Glutamatergic neuron (in vitro differentiated cells): Measurements from ENCODE around the gene ATP5F1D. TPM values are rescaled to one million over a fixed set of nuclear protein-coding genes. Genes with fewer than 3 reads are reported as not detected.

Experiments used
- DNase-seq: peaks from one replicate; pipeline ENCODE4 v3.0.0; 2022
- H3K27ac Mint-ChIP-seq: one replicate; pipeline ENCODE4 v1.8.0; 2020; ENCODE audit warnings: mild to moderate bottlenecking, mixed read lengths, inconsistent platforms; ENCODE audit not compliant: unreplicated experiment
- H3K27me3 Mint-ChIP-seq: one replicate; pipeline ENCODE4 v1.8.0; 2020; ENCODE audit warnings: mild to moderate bottlenecking, moderate library complexity, mixed read lengths, inconsistent platforms; ENCODE audit not compliant: unreplicated experiment
- H3K36me3 Mint-ChIP-seq: one replicate; pipeline ENCODE4 v1.8.0; 2020; ENCODE audit warnings: mild to moderate bottlenecking, mixed read lengths, inconsistent platforms; ENCODE audit not compliant: unreplicated experiment
- H3K4me1 Mint-ChIP-seq: one replicate; pipeline ENCODE4 v1.8.0; 2020; ENCODE audit warnings: mild to moderate bottlenecking, low read depth, mixed read lengths, inconsistent platforms; ENCODE audit not compliant: unreplicated experiment
- H3K4me3 Mint-ChIP-seq: one replicate; pipeline ENCODE4 v1.8.0; 2020; ENCODE audit warnings: mild to moderate bottlenecking, mixed read lengths, inconsistent platforms; ENCODE audit not compliant: unreplicated experiment
- H3K9me3 Mint-ChIP-seq: one replicate; pipeline ENCODE4 v1.8.0; 2020; ENCODE audit warnings: mild to moderate bottlenecking, moderate library complexity, mixed read lengths, inconsistent platforms; ENCODE audit not compliant: unreplicated experiment
- CTCF ChIP-seq: fragments of 200-600 bp; sonication (generic); IDR thresholded peaks from one replicate; pipeline ENCODE4 v1.5.0; 2021; ENCODE audit not compliant: partially characterized antibody, unreplicated experiment
- total RNA-seq: library from RNA; stranded (reverse); fragmentation: NEBNext Ultra II Directional; extraction: Animal tissue kit (Norgen Biotek cat#: 25700); gene quantifications from one replicate; pipeline ENCODE4 v1.2.1, GENCODE V29; 2021; ENCODE audit not compliant: unreplicated experiment

Gene ATP5F1D
- total RNA-seq, 1 donor from 2014 or later, result 129 TPM

GRCh38 chr19:1247748-1248138 lies 6.2 kb downstream of the ATP5F1D start:
- TF ChIP-seq CTCF, result no peak
- Mint-ChIP-seq H3K27me3 (peaks cover 2% of the 10 kb centered on the region), H3K4me3 (no peak overlapping the region), H3K36me3 (no peaks in the 10 kb centered on the region), H3K9me3 (peaks cover 5% of the 10 kb centered on the region), H3K4me1 (peaks cover 4% of the 10 kb centered on the region), H3K27ac (peak overlapping the region; percentile 38)
- no peak for DNase-seq

- Mint-ChIP-seq H3K27ac (peak within 1 kb of the TSS; percentile 84), H3K4me1 (peaks cover 4% of the 10 kb centered on the region), H3K4me3 (peak within 1 kb of the TSS; percentile 84), H3K9me3 (peaks cover 5% of the 10 kb centered on the region), H3K27me3 (peaks cover 2% of the 10 kb centered on the region), H3K36me3 (no peaks in the 10 kb centered on the region)
- peak; percentile 82 for DNase-seq
- TF ChIP-seq CTCF, result no peak
Observed at GRCh38 chr19:1248139-1248785, 6.7 kb downstream of the ATP5F1D start, which contains the start of gene MIDN. Gene MIDN, plus strand, starts transcription at chr19:1248583. Its CDS starts 1,714 bp downstream, at chr19:1250297.

GRCh38 chr19:1248786-1249297 lies 7.3 kb downstream of the ATP5F1D start:
- H3K36me3 Mint-ChIP-seq, result no peaks in the 10 kb centered on the region
- H3K27ac Mint-ChIP-seq, result peak overlapping the region; percentile 84
- H3K4me3 Mint-ChIP-seq, result peak overlapping the region; percentile 84
- peaks cover 2% of the 10 kb centered on the region for H3K27me3 Mint-ChIP-seq
- H3K4me1 Mint-ChIP-seq, result peaks cover 4% of the 10 kb centered on the region
- peak; percentile 76 for TF ChIP-seq CTCF
- peak; percentile 88 for DNase-seq
- peaks cover 7% of the 10 kb centered on the region for H3K9me3 Mint-ChIP-seq

DNA sequence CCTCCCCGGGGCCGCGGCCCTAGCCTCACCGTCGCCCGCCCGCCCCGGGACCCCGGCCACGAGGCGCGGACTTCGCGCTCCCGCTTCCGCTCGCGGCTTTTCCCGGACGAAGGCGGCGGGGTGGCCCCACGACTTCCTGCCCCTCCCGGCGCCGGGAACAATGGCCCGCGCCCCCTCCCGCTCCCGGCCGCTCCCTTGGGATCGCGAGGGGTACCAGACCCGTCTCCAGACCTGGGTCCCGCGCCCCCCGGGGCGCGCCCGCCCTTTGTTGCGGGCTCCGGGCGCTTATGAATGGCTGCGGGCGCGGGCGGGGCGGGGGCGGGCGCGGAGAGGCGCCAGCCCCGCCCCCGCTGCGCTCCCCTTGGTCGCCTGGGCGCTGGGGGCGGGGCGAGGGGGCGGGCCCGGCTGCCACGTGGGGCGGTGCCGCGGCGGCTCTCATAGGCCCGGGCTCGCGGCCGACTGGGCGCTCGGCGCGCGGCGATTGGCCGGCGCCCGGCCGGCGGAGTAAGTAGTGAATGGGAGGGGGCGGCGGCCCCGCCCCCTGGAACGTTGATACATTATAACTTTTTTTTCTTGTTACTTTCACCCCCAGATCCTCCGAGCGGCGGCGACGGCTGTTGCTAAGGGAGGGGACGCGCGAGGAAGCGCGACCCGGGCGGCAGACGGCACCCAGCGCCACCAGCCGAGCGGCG lies 7.9 kb downstream of the ATP5F1D start:
- peak; percentile 97 for DNase-seq
- Mint-ChIP-seq H3K36me3 (no peaks in the 10 kb centered on the region), H3K4me1 (peaks cover 4% of the 10 kb centered on the region), H3K4me3 (peak overlapping the region; percentile 87), H3K27me3 (peaks cover 3% of the 10 kb centered on the region), H3K9me3 (peaks cover 8% of the 10 kb centered on the region), H3K27ac (peak overlapping the region; percentile 88)
- no peak for TF ChIP-seq CTCF

DNA sequence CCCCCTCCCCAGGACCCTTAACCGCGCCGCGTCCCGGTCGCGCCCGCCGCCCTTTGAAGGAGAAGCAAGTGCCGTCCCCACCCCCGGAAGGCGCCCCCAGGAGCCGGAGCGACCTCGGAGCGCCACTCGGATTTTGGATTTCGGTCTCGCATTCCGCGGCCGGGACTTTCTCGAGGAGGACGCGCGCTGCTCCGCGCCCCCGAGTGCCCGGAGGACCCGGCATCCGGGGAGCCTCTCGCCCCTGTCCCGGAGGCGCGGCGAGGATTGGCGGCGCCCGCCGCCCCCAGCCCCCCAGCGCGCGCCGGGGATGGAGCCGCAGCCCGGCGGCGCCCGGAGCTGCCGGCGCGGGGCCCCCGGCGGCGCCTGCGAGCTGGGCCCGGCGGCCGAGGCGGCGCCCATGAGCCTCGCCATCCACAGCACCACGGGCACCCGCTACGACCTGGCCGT lies 8.5 kb downstream of the ATP5F1D start:
- H3K9me3 Mint-ChIP-seq, result peaks cover 12% of the 10 kb centered on the region
- no peak for TF ChIP-seq CTCF
- H3K4me1 Mint-ChIP-seq, result peaks cover 8% of the 10 kb centered on the region
- peaks cover 9% of the 10 kb centered on the region for H3K27me3 Mint-ChIP-seq
- peak overlapping the region; percentile 88 for H3K27ac Mint-ChIP-seq
- DNase-seq, result no peak
- no peak overlapping the region for H3K4me3 Mint-ChIP-seq
- no peaks in the 10 kb centered on the region for H3K36me3 Mint-ChIP-seq
